Endodermal cell (in vitro differentiated cells): Measurements from ENCODE around the gene LSR. TPM values are rescaled to one million over a fixed set of nuclear protein-coding genes. Genes with fewer than 3 reads are reported as not detected.

Experiments used
- DNase-seq: peaks from one replicate; pipeline ENCODE4 v3.0.0-alpha.2; 2017
- H3K27ac ChIP-seq: 2 replicates; pipeline ENCODE4 v1.5.1; 2013; ENCODE audit warnings: mild to moderate bottlenecking, low read depth, low read length, moderate library complexity
- H3K27me3 ChIP-seq: 2 replicates; pipeline ENCODE4 v1.6.1; 2013; ENCODE audit warnings: mild to moderate bottlenecking, low read length, moderate library complexity; ENCODE audit not compliant: insufficient read depth, control insufficient read depth, poor library complexity, severe bottlenecking
- H3K36me3 ChIP-seq: 2 replicates; pipeline ENCODE4 v1.7.0; 2013; ENCODE audit warnings: mild to moderate bottlenecking, low read length, moderate library complexity; ENCODE audit not compliant: control insufficient read depth, insufficient read depth
- H3K4me1 ChIP-seq: one replicate; pipeline ENCODE4 v1.7.0; 2013; ENCODE audit warnings: low read length; ENCODE audit not compliant: control insufficient read depth, insufficient read depth
- H3K4me3 ChIP-seq: 2 replicates; pipeline ENCODE4 v1.5.1; 2013; ENCODE audit warnings: mild to moderate bottlenecking, low read length, moderate library complexity
- H3K9ac ChIP-seq: 2 replicates; pipeline ENCODE4 v1.6.1; 2013; ENCODE audit warnings: mild to moderate bottlenecking, low read length, moderate library complexity; ENCODE audit not compliant: poor library complexity, severe bottlenecking; ENCODE audit errors: extremely low read depth
- H3K9me3 ChIP-seq: 2 replicates; pipeline ENCODE4 v1.6.1; 2013; ENCODE audit warnings: mild to moderate bottlenecking, low read length, moderate library complexity; ENCODE audit not compliant: control insufficient read depth
- H3K27ac Mint-ChIP-seq: 2 replicates; pipeline ENCODE4 v1.8.0; 2020; ENCODE audit warnings: mixed read lengths
- H3K27me3 Mint-ChIP-seq: 2 replicates; pipeline ENCODE4 v1.8.0; 2021; ENCODE audit warnings: mild to moderate bottlenecking, mixed read lengths; ENCODE audit not compliant: insufficient read depth
- H3K36me3 Mint-ChIP-seq: 2 replicates; pipeline ENCODE4 v1.8.0; 2020; ENCODE audit warnings: low read depth, mixed read lengths
- H3K4me1 Mint-ChIP-seq: 2 replicates; pipeline ENCODE4 v1.8.0; 2020; ENCODE audit warnings: mixed read lengths
- H3K4me3 Mint-ChIP-seq: 2 replicates; pipeline ENCODE4 v1.8.0; 2020; ENCODE audit warnings: mild to moderate bottlenecking, moderate library complexity, mixed read lengths
- H3K9me3 Mint-ChIP-seq: 2 replicates; pipeline ENCODE4 v1.8.0; 2020; ENCODE audit warnings: mild to moderate bottlenecking, mixed read lengths
- WGBS, 2 experiments: methylation state at CpG; one replicate each; pipeline versions ENCODE4 v1.1.5 to v1.1.7; 2013; ENCODE audit warnings: missing lambda C conversion rate in 2 of 2, mixed read lengths in 1 of 2; ENCODE audit not compliant: insufficient coverage in 1 of 2, insufficient read length in 1 of 2; 5-methylcytosine and 5-hydroxymethylcytosine counted together
- total RNA-seq, 2 donors: library from RNA; stranded (reverse); fragmentation: NEBNext Ultra II Directional in 1 of 2; extraction: Animal tissue kit (Norgen Biotek cat#: 25700) in 1 of 2; gene quantifications; 2 replicates in 1 of 2; 3 replicates in 1 of 2; pipeline ENCODE4 v1.2.1, GENCODE V29; 2021
- TF ChIP-seq, protein P1 (sequence below): fragments of 200-600 bp; sonication (generic); conservative IDR thresholded peaks from 2 replicates; pipeline ENCODE4 v1.5.0; 2021; ENCODE audit warnings: antibody characterized with exemption, mild to moderate bottlenecking

LSR gene
- total RNA-seq, 2 donors from 2014 or later = 112 to 170 TPM

- Mint-ChIP-seq H3K4me3 (peak overlapping the region; percentile 100), H3K27ac (peak overlapping the region; percentile 100), H3K36me3 (peaks cover 28% of the 10 kb centered on the region), H3K27me3 (no peaks in the 10 kb centered on the region), H3K4me1 (peaks cover 23% of the 10 kb centered on the region), H3K9me3 (peaks cover 6% of the 10 kb centered on the region)
- Histone ChIP-seq H3K4me3 (peak overlapping the region; percentile 95), H3K36me3 (peaks cover 27% of the 10 kb centered on the region), H3K27me3 (no peaks in the 10 kb centered on the region), H3K9ac (peak overlapping the region; percentile 93), H3K9me3 (no peaks in the 10 kb centered on the region), H3K27ac (peak overlapping the region; percentile 96), H3K4me1 (peaks cover 8% of the 10 kb centered on the region)
- TF ChIP-seq, protein P1, sequence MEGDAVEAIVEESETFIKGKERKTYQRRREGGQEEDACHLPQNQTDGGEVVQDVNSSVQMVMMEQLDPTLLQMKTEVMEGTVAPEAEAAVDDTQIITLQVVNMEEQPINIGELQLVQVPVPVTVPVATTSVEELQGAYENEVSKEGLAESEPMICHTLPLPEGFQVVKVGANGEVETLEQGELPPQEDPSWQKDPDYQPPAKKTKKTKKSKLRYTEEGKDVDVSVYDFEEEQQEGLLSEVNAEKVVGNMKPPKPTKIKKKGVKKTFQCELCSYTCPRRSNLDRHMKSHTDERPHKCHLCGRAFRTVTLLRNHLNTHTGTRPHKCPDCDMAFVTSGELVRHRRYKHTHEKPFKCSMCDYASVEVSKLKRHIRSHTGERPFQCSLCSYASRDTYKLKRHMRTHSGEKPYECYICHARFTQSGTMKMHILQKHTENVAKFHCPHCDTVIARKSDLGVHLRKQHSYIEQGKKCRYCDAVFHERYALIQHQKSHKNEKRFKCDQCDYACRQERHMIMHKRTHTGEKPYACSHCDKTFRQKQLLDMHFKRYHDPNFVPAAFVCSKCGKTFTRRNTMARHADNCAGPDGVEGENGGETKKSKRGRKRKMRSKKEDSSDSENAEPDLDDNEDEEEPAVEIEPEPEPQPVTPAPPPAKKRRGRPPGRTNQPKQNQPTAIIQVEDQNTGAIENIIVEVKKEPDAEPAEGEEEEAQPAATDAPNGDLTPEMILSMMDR = peak; percentile 73
- 2 to 3% methylated on average over 20 to 42 of the region's 42 CpGs for WGBS, 2 experiments
- peak; percentile 98 for DNase-seq
These were observed 1.1 kb upstream of the LSR start for GRCh38 chr19:35247526-35248309.

DNA sequence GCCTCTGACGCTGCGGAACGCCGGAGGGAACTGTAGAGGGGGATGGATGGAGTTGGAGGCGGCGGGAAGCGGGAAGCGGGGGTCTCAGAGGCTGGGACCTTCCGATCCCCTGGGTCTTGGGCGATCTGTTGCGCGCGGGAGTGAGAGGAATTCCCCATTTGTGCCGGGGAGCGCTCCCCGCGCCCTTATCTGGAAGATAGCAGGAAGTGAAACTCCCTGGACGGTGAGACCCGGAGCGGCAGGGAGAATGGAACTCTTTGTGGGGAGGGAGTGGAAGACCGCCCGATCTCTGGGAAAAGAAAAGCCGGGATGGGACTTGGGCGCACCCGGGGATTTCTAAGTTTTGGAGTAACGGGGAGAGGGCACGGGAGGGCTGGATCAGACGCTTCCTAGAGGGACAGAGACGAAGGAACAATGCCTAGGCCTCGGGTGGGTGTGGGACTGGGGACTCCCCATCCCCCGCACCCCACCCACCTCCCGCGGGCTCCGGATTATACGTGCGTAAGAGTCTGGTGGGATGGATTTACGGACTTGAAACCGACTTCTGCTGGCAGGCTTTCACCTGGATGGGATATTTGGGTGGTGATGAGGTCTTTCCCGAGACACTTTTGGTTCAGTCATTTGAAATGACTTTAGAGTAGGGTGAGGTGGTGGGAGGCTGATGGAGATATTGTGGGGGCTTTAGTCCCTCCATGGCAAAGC is 495 bp downstream of the LSR start:
- 0 to 5% methylated on average over 13 to 36 of the region's 39 CpGs for WGBS, 2 experiments
- Mint-ChIP-seq H3K27me3 (no peaks in the 10 kb centered on the region), H3K9me3 (peaks cover 6% of the 10 kb centered on the region), H3K4me3 (peak overlapping the region; percentile 100), H3K27ac (peak overlapping the region; percentile 100), H3K36me3 (peaks cover 38% of the 10 kb centered on the region), H3K4me1 (peaks cover 30% of the 10 kb centered on the region)
- peaks cover 33% of the 10 kb centered on the region for H3K36me3 ChIP-seq
- peak overlapping the region; percentile 93 for H3K9ac ChIP-seq
- H3K4me3 ChIP-seq = peak overlapping the region; percentile 95
- H3K4me1 ChIP-seq = peaks cover 8% of the 10 kb centered on the region
- H3K27ac ChIP-seq = peak overlapping the region; percentile 96
- H3K27me3 ChIP-seq = no peaks in the 10 kb centered on the region
- no peaks in the 10 kb centered on the region for H3K9me3 ChIP-seq
- TF ChIP-seq, protein P1 = peak; percentile 3
- DNase-seq = peak; percentile 46

DNA sequence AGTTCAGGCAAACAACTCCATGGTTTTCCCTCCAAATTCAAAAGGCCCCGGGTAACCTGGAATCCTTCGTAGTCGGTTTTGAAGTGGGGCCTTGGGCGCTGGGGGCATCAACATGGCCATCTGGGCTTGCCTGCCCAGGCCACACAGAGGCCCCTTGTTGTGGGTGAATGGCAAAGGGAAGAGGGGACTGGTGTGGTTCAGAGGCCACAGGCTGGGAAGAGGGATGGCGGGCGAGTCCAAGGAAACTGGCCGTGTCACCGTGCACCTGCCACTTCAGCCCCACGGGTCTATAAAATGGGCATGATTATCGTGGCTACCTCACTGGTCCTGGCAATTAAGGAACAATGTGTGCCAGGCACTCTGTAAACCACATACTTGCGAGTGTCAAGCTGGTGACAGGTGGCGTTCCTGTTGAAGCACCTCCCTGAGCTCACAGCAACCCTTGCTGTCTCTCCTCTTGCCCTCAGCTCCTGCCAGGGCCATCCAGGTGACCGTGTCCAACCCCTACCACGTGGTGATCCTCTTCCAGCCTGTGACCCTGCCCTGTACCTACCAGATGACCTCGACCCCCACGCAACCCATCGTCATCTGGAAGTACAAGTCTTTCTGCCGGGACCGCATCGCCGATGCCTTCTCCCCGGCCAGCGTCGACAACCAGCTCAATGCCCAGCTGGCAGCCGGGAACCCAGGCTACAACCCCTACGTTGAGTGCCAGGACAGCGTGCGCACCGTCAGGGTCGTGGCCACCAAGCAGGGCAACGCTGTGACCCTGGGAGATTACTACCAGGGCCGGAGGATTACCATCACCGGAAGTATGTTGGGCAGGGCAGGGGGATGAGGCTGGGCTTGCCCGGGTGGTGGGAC is 1.3 kb downstream of the LSR start:
- peak overlapping the region; percentile 93 for H3K9ac ChIP-seq
- peak overlapping the region; percentile 95 for H3K4me3 ChIP-seq

More for the DNA sequence above, 1.3 kb downstream of the LSR start:
- H3K27me3 ChIP-seq = no peaks in the 10 kb centered on the region
- DNase-seq = peak; percentile 38
- Mint-ChIP-seq H3K36me3 (peaks cover 46% of the 10 kb centered on the region), H3K4me3 (peak overlapping the region; percentile 100), H3K27ac (peak overlapping the region; percentile 100), H3K9me3 (peaks cover 3% of the 10 kb centered on the region), H3K27me3 (no peaks in the 10 kb centered on the region), H3K4me1 (peaks cover 33% of the 10 kb centered on the region)
- WGBS, 2 experiments = 84 to 98% methylated on average over 26 to 34 of the region's 34 CpGs
- H3K36me3 ChIP-seq = peaks cover 40% of the 10 kb centered on the region
- peaks cover 8% of the 10 kb centered on the region for H3K4me1 ChIP-seq
- H3K9me3 ChIP-seq = no peaks in the 10 kb centered on the region
- TF ChIP-seq, protein P1 = no peak
- H3K27ac ChIP-seq = no peak overlapping the region
